HG03521 (cell line): ENCODE results near the gene FRAS1.
"Not testable (repeated sequence)": the region's sequence is repeated elsewhere in the genome, so short reads cannot be mapped to it uniquely, and the experiment has no call there.

Experiments
- ATAC-seq: cut with Tn5 transposase; IDR thresholded peaks from one replicate; pipeline ENCODE4 v1.9.1; 2021; ENCODE audit warnings: mild to moderate bottlenecking, moderate library complexity; ENCODE audit not compliant: unreplicated experiment

FRAS1 gene

DNA sequence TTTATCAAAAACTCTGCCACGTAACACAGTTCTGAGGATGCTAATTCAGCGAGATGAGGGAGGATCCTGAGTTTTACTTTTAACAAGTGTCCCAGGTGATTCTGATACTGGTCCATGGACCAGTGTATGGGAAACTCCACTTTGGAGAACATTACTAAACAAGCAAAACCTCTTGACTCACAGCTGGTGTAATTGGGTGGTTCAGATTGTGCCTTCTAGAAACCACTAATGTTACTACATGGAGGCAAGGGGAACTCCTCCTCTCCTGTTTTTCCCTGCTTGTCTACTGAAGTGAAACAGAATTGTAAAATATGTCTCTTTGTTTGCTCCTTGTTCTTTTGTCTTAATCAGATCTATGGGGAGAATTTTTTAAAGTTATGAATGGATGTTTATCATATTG is 62.6 kb downstream of the FRAS1 start:
- no peak for ATAC-seq

DNA sequence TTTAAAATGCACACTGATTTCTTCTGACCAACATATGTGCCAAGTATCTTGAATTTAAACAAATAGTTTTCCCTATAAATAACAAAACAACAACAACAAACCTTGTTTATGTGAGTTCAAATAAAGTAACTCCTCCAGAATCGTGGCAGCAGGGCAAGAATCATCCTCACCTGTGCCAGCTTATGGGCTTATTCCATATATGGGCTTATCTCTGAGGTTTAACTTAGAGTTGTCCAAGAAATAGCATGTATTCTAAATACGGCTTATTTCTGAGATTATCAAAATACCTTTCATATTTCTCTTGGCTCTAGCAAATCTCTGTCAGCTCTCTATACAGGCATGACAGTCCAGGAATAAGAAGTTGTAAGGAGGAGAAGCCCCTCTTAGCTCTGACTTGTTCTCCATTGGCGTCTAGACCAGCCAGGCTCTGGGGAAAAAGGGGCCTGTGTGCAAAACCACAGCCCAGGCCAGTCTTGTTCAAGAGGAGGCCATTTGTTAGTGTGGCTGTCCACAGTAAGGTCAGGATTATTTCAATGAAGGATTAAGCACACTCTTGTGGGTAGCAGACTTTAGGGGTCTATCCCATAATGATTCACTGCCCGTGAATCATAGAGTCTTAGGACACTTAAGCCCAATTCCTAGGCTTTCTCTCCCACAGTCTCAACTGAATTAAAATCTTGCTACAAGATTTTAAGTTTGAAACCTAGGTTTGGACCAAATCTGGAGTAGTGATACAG is 63.2 kb downstream of the FRAS1 start:
- no peak for ATAC-seq

DNA sequence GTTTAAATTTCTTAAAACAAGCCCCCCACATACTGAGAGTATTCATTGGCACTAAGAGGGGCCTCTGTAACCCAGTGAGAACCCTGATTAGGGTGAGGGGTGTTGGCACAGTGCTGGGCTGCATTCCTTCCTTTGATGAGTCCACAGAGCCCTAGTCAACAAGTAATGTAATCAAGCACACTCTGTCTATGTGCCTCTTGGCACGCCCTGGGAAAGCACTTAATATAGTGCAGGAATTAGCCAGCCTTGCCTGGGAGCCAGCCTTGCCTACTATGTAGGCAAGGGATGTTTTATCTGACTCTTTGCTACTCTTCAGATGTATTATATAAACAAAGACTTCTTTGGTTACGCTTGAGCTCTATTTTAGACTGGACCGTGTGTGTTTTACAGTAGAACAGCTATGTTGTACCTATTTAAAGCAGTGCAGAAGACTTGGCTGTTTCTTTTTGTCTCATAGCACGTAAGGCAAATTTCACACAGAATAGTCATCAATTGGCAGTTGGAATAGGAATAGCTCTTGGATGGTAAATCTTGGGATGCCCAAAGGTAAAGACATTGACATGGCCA is 64.3 kb downstream of the FRAS1 start:
- no peak for ATAC-seq

- not testable (repeated sequence) for ATAC-seq
Observed at GRCh38 chr4:78125834-78126331, 68.8 kb downstream of the FRAS1 start.

- no peak for ATAC-seq
Observed at GRCh38 chr4:78129383-78130108, 72.4 kb downstream of the FRAS1 start.

DNA sequence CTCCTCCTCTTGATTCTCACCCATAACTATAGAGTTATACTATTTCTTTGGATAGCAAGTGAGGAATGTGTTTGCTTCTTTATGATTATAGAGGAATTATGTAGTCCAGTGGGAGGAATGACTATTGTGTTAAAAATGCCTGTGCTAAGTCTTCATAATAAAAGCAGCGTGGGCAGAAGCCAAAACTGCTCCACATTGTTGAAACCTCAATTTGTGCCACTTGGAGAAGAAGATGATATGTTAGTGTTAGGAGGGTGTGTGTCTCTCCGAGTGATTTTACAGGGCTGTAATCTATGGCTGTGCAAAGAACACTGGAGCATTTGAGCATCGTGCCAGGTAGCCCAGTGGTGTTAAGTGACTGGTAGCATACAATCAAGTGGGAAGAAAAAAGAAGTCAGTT is 74.3 kb downstream of the FRAS1 start:
- ATAC-seq, result no peak

- ATAC-seq, result no peak
Observed at GRCh38 chr4:78136109-78137081, 79.3 kb downstream of the FRAS1 start.

DNA sequence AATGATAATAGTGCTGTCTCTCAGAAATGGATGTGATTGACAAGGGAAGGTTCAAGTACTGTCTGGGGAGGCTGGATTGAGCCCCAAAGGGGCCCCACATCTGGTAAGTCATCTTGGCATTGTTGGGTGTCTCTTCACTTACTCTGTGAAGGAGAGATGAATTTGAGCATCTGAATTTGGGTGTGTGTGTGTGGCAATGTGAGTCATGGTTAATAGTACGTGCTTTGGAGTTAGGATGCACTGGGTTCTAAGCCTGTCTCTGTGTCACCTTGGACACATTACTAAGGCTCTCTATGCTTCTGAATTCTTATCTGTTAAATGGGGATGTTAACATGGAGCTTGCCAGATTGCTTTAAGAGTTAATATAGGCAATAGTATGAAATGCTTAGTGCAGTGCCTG is 80.4 kb downstream of the FRAS1 start:
- no peak for ATAC-seq

GRCh38 chr4:78138252-78138651 is 81.1 kb downstream of the FRAS1 start:
- ATAC-seq, result no peak

DNA sequence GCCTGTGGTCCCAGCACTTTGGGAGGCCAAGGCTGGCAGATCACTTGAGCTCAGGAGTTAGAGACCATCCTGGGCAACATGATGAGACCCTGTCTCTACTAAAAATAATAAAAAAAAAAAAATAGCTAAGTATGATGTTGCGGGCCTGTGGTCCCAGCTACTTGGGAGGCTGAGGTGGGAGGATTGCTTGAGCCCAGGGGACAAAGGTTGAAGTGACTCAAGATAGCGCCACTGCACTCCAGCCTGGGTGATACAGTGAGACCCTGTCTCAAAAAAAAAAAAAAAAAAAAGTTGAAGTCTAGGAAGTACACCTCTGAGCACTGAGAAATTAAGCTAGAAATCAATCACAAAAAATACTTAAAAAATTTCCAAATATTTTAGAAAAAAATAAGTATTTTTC is 86.5 kb downstream of the FRAS1 start:
- no peak for ATAC-seq

- no peak for ATAC-seq
Observed at GRCh38 chr4:78145008-78145407, 87.9 kb downstream of the FRAS1 start.

DNA sequence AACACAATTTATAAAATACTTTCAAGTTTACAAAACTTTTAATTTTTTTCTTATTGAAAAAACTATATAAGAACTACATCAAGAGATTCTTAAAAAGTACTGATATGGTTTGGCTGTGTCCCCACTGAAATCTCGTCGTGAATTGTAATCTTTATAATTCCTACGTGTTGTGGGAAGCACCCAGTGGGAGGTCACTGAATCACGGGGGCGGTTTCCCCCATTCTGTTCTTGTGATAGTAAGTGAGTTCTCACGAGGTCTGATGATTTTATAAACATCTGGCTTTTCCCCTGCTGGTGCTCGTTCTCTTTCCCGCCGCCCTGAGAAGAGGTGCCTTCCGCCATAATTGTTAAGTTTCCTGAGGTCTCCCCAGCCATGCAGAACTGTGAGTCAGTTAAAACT is 88.5 kb downstream of the FRAS1 start:
- no peak for ATAC-seq

DNA sequence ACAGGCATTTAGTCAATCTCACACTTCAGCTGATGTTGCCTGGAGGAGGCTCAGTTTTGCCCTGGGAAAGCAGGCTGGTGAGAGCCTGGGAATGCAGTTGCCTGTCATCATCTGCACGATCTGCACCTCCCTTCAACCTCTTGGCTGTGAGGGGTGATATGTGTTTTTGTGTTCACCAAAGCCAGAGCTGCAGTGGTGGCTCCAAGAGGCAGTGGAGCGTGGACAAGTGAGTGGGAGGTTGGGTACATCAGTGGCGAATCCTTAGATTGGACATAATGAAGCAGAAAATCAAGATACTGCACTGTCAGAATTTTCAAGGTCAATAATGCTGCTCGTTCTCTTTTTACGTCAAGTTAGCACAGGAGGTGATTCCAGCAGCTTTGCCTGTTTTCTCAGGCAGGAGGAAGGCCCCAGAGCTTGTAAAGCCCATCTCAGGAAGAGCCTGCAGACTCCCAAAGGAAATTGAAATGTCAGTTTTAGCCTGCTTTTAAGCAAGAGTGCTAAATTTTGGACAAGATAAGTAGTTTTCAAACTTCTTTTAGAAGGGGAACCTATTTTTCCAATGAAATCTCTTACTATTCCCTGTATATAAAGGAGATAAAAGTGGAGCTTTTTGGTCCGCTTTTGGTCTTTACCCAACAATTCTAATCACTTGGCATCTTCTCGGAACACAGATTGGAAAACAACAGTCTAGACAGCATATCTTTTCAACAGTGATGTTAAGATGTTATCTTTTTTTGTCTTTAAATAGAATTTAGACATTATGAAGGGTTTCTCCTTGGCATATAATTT is 92.8 kb downstream of the FRAS1 start:
- ATAC-seq, result no peak

- no peak for ATAC-seq
Observed at GRCh38 chr4:78150543-78150864, 93.4 kb downstream of the FRAS1 start.

- ATAC-seq, result no peak
Observed at GRCh38 chr4:78152795-78153194, 95.7 kb downstream of the FRAS1 start.

DNA sequence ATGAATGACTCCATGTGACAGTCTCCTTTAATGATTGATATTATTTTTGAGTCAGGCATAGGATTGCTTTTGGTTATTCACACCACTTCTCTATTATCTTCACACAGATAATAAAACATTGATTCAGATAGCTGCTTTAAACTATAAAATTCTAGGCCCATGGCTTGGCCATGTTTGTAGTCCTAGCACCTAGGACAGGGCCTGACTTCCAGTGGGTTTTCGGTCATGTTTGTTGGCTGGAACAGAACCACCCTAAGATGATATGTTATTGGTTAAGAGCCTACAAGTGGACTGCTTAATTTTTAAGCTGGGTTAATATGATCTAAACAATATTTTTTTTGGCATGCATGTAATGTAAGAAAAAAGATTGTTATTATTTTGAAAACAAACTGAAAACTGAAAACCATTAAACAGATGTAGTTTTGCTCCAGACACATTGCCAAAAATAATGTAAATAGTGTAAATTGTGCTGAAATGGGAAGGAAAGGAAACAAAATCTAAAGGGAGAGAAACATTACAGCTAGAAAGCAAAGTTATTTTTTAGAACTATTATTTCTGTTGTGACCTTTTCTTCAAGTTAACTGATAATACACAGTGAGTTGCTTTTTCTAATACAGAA is 98.0 kb downstream of the FRAS1 start:
- no peak for ATAC-seq

DNA sequence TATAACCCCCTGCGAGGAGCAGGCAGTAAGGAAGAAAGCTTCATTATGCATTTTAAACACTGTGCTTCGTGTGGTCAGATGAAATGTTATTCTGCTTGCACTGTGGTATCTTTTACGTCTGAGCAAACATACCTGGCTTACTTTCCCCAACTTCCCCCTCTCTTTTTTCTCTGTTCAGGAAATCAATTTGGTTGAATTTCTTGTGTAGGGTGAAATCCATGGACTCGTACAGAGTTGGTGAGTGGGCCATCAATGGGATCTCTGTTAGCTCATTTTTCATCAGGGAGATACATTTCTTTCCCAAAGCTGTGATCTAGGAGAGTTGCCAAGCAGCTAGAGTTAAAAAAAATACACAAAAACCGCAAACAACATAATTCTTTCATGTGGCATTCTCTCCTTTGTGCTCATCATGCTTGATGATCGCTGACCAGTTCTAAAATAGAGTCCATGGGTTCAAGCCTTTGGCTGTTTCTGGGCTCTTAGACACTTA is 98.5 kb downstream of the FRAS1 start:
- no peak for ATAC-seq

GRCh38 chr4:78156520-78156919 is 99.4 kb downstream of the FRAS1 start:
- ATAC-seq, result no peak

DNA sequence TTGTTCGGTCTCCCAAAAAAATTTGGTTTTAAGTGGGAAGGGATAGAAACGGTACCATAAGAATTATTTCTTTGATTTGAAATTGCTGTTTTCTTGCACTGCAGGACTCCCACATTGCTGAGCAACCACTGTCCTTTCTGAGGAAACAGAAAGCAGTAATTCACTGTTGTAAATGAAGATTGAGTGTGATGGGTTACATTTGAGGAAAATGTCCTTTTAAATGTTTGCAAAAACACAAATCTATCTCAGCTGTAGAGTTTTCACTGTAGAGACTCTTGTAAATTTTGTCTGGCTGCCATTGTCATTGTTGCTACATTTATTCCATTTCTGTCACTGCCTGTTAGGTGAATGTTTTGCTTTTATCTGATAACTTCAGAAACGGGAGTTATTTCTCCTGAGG is 105.2 kb downstream of the FRAS1 start:
- ATAC-seq, result no peak

- ATAC-seq, result no peak
Observed at GRCh38 chr4:78162821-78163220, 105.7 kb downstream of the FRAS1 start.
